MM.1S (cell line): ENCODE results near the gene AGAP3.

Experiments used
- EZH2phosphoT487 ChIP-seq: fragments of 300-600 bp; sonication (generic); IDR thresholded peaks from 2 replicates; pipeline ENCODE4 v1.6.1; 2018; ENCODE audit warnings: antibody characterized with exemption, low read length
- TF ChIP-seq, protein P1 (sequence below): fragments of 300-600 bp; sonication (generic); IDR thresholded peaks from 2 replicates; pipeline ENCODE4 v1.5.1; 2016; ENCODE audit warnings: antibody characterized with exemption, low read length, mixed read lengths

DNA sequence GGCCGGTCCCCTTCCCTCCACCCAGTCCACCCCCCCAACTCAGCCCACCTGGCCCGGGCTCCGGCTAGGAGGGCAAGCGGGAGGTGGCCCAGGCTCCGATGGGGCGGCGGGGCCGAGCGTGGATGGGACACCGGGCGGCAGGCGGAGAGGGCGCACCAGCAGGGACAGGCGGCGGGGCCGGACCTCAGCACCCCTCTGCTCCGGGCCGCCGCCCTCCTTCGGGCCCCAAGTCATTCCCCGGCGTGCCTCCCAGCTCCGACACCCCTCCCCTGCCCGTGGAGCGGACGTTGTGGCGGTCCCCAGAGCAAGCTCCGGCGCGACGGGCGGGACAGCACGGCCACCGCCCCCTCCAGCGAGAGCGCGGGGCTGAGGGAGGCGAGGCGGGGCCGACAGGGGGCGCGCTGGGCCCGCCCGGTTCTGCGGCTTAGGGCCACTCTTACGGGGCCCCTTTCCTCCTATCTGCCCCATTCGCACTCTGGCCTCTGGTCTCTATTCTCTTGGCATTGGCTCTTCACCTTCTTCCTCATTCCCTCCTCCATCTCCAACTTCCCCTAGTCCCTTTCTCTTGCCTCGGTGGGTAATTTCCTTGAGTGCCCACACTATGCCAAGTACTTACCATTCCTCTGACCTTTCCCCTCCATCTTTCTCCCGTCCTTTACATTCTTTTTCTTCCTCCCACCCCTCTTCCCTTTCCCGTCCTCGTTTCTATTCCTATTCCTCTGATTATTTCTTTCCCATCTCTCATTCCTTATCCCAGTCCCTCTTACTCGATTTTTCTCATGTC lies 81.9 kb downstream of the AGAP3 start:
- TF ChIP-seq, protein P1, sequence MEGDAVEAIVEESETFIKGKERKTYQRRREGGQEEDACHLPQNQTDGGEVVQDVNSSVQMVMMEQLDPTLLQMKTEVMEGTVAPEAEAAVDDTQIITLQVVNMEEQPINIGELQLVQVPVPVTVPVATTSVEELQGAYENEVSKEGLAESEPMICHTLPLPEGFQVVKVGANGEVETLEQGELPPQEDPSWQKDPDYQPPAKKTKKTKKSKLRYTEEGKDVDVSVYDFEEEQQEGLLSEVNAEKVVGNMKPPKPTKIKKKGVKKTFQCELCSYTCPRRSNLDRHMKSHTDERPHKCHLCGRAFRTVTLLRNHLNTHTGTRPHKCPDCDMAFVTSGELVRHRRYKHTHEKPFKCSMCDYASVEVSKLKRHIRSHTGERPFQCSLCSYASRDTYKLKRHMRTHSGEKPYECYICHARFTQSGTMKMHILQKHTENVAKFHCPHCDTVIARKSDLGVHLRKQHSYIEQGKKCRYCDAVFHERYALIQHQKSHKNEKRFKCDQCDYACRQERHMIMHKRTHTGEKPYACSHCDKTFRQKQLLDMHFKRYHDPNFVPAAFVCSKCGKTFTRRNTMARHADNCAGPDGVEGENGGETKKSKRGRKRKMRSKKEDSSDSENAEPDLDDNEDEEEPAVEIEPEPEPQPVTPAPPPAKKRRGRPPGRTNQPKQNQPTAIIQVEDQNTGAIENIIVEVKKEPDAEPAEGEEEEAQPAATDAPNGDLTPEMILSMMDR = peak; percentile 86
- no peak for TF ChIP-seq EZH2phosphoT487
